WTC11 (cell line): ENCODE data around the gene KCTD2. TPM values are rescaled to one million over a fixed set of nuclear protein-coding genes. Genes with fewer than 3 reads are reported as not detected.

ENCODE experiments used
- ATAC-seq: fragments of 200-7000 bp; cut with Tn5 transposase; 2 replicates; pipeline ENCODE4 v1.10.0; 2021; ENCODE audit warnings: mild to moderate bottlenecking, moderate library complexity
- CTCF ChIA-PET: fragments of 300-600 bp; sonication (Branson Sonifier 250); formaldehyde crosslinking; loops from one replicate; lab custom pipeline; 2021; ENCODE audit warnings: antibody characterized with exemption; lab: Charles Lee
- POLR2A ChIA-PET: fragments of 350-600 bp; sonication (Branson Sonifier 250); formaldehyde crosslinking; loops from one replicate; lab custom pipeline; 2021; ENCODE audit warnings: antibody characterized with exemption; lab: Charles Lee
- DNase-seq: peaks from one replicate; pipeline ENCODE4 v3.0.0; 2021; ENCODE audit warnings: low spot score
- H3K27ac Mint-ChIP-seq: 2 replicates; pipeline ENCODE4 v1.8.0; 2021; ENCODE audit warnings: mixed read lengths
- H3K27me3 Mint-ChIP-seq: 2 replicates; pipeline ENCODE4 v1.8.0; 2021; ENCODE audit warnings: low read depth, mild to moderate bottlenecking, moderate library complexity, mixed read lengths
- H3K36me3 Mint-ChIP-seq: 2 replicates; pipeline ENCODE4 v1.8.0; 2021; ENCODE audit warnings: mixed read lengths
- H3K4me1 Mint-ChIP-seq: 2 replicates; pipeline ENCODE4 v1.8.0; 2022; ENCODE audit warnings: mixed read lengths
- H3K4me3 Mint-ChIP-seq: 2 replicates; pipeline ENCODE4 v1.8.0; 2021; ENCODE audit warnings: mild to moderate bottlenecking, moderate library complexity, mixed read lengths
- H3K9me3 Mint-ChIP-seq: 2 replicates; pipeline ENCODE4 v1.8.0; 2021; ENCODE audit warnings: mixed read lengths
- CREB1 ChIP-seq: sonication (generic); formaldehyde crosslinking; IDR thresholded peaks from 2 replicates; pipeline ENCODE4 v1.8.0; 2023; ENCODE audit warnings: mild to moderate bottlenecking, missing genetic modification reagents
- E2F5 ChIP-seq: sonication (generic); formaldehyde crosslinking; IDR thresholded peaks from 2 replicates; pipeline ENCODE4 v1.8.1; 2022; ENCODE audit warnings: mild to moderate bottlenecking, moderate library complexity, missing genetic modification reagents
- FOXJ3 ChIP-seq: sonication (generic); formaldehyde crosslinking; IDR thresholded peaks from 2 replicates; pipeline ENCODE4 v1.9.0; 2021; ENCODE audit warnings: missing genetic modification reagents, mild to moderate bottlenecking, borderline replicate concordance
- NR1H2 ChIP-seq: sonication (generic); formaldehyde crosslinking; IDR thresholded peaks from 2 replicates; pipeline ENCODE4 v1.9.0; 2021; ENCODE audit warnings: mild to moderate bottlenecking, moderate library complexity, missing genetic modification reagents
- NR2C2 ChIP-seq: sonication (generic); formaldehyde crosslinking; IDR thresholded peaks from 2 replicates; pipeline ENCODE4 v1.8.0; 2022; ENCODE audit warnings: mild to moderate bottlenecking, missing genetic modification reagents
- OVOL2 ChIP-seq: fragments of 250-450 bp; sonication (Bioruptor Pico); IDR thresholded peaks from 2 replicates; pipeline ENCODE4 v1.9.0; 2021; ENCODE audit warnings: mild to moderate bottlenecking, borderline replicate concordance
- PRDM15 ChIP-seq: sonication (generic); formaldehyde crosslinking; IDR thresholded peaks from 2 replicates; pipeline ENCODE4 v1.8.0; 2022; ENCODE audit warnings: missing genetic modification reagents
- PRRX2 ChIP-seq: fragments of 250-450 bp; sonication (Bioruptor Pico); IDR thresholded peaks from 2 replicates; pipeline ENCODE4 v1.8.0; 2021; ENCODE audit warnings: mild to moderate bottlenecking
- SMAD3 ChIP-seq: sonication (generic); formaldehyde crosslinking; IDR thresholded peaks from 2 replicates; pipeline ENCODE4 v1.8.0; 2022; ENCODE audit warnings: missing genetic modification reagents, mild to moderate bottlenecking, borderline replicate concordance
- SOX15 ChIP-seq: fragments of 250-450 bp; sonication (Bioruptor Pico); IDR thresholded peaks from 2 replicates; pipeline ENCODE4 v1.9.0; 2021; ENCODE audit warnings: mild to moderate bottlenecking
- TEAD4 ChIP-seq: sonication (generic); formaldehyde crosslinking; IDR thresholded peaks from 2 replicates; pipeline ENCODE4 v1.8.0; 2022; ENCODE audit warnings: mild to moderate bottlenecking, missing genetic modification reagents
- TP53 ChIP-seq: sonication (generic); formaldehyde crosslinking; IDR thresholded peaks from 2 replicates; pipeline ENCODE4 v1.8.1; 2023; ENCODE audit warnings: mild to moderate bottlenecking, missing genetic modification reagents
- ZNF263 ChIP-seq: sonication (generic); formaldehyde crosslinking; IDR thresholded peaks from 2 replicates; pipeline ENCODE4 v1.8.1; 2022; ENCODE audit warnings: low read depth, mild to moderate bottlenecking, moderate library complexity, missing genetic modification reagents
- ZNF317 ChIP-seq: sonication (generic); formaldehyde crosslinking; IDR thresholded peaks from 2 replicates; pipeline ENCODE4 v1.8.1; 2023; ENCODE audit warnings: low read depth, mild to moderate bottlenecking, moderate library complexity, missing genetic modification reagents, borderline replicate concordance
- ZNF671 ChIP-seq: fragments of 250-450 bp; sonication (Bioruptor Pico); IDR thresholded peaks from 2 replicates; pipeline ENCODE4 v1.8.0; 2021; ENCODE audit warnings: mild to moderate bottlenecking
- total RNA-seq: library from RNA; stranded (reverse); gene quantifications from 3 replicates; pipeline ENCODE4 v1.2.3, GENCODE V29; 2021
- TF ChIP-seq, protein P1 (sequence below): sonication (generic); formaldehyde crosslinking; IDR thresholded peaks from 2 replicates; pipeline ENCODE4 v1.8.0; 2022; ENCODE audit warnings: mild to moderate bottlenecking, missing genetic modification reagents
- TF ChIP-seq, protein P2 (sequence below): sonication (generic); formaldehyde crosslinking; IDR thresholded peaks from 2 replicates; pipeline ENCODE4 v1.8.1; 2022; ENCODE audit warnings: mild to moderate bottlenecking, missing genetic modification reagents, moderate library complexity, borderline replicate concordance
- TF ChIP-seq, protein P3 (sequence below): sonication (generic); formaldehyde crosslinking; IDR thresholded peaks from 2 replicates; pipeline ENCODE4 v1.8.1; 2022; ENCODE audit warnings: low read depth, missing genetic modification reagents, borderline replicate concordance
- TF ChIP-seq, protein P4 (sequence below): sonication (generic); formaldehyde crosslinking; IDR thresholded peaks from 2 replicates; pipeline ENCODE4 v1.8.0; 2023; ENCODE audit warnings: missing genetic modification reagents, mild to moderate bottlenecking, borderline replicate concordance
- TF ChIP-seq, protein P5 (sequence below): sonication (generic); formaldehyde crosslinking; conservative IDR thresholded peaks from 2 replicates; pipeline ENCODE4 v1.8.1; 2023; ENCODE audit warnings: mild to moderate bottlenecking, low read depth, missing genetic modification reagents, moderate library complexity
- TF ChIP-seq, protein P6 (sequence below): sonication (generic); formaldehyde crosslinking; conservative IDR thresholded peaks from 2 replicates; pipeline ENCODE4 v1.8.1; 2022; ENCODE audit warnings: mild to moderate bottlenecking, missing genetic modification reagents

KCTD2 gene
- total RNA-seq, 1 experiment from 2014 or later: 31.3 TPM

- TF ChIP-seq TP53 (CRISPR knock-in tag): no peak
- TF ChIP-seq ZNF671 (CRISPR knock-in tag): no peak
- TF ChIP-seq, protein P1, sequence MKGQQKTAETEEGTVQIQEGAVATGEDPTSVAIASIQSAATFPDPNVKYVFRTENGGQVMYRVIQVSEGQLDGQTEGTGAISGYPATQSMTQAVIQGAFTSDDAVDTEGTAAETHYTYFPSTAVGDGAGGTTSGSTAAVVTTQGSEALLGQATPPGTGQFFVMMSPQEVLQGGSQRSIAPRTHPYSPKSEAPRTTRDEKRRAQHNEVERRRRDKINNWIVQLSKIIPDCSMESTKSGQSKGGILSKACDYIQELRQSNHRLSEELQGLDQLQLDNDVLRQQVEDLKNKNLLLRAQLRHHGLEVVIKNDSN: no peak
- no peak for TF ChIP-seq PRRX2 (CRISPR knock-in tag)
- TF ChIP-seq ZNF317 (CRISPR knock-in tag): no peak
- TF ChIP-seq ZNF263: no peak
- TF ChIP-seq PRDM15 (CRISPR knock-in tag): no peak
- TF ChIP-seq, protein P2, sequence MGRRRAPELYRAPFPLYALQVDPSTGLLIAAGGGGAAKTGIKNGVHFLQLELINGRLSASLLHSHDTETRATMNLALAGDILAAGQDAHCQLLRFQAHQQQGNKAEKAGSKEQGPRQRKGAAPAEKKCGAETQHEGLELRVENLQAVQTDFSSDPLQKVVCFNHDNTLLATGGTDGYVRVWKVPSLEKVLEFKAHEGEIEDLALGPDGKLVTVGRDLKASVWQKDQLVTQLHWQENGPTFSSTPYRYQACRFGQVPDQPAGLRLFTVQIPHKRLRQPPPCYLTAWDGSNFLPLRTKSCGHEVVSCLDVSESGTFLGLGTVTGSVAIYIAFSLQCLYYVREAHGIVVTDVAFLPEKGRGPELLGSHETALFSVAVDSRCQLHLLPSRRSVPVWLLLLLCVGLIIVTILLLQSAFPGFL (CRISPR knock-in tag): no peak
Measured at GRCh38 chr17:75063626-75064025, 16.6 kb downstream of the KCTD2 start (continued).

DNA sequence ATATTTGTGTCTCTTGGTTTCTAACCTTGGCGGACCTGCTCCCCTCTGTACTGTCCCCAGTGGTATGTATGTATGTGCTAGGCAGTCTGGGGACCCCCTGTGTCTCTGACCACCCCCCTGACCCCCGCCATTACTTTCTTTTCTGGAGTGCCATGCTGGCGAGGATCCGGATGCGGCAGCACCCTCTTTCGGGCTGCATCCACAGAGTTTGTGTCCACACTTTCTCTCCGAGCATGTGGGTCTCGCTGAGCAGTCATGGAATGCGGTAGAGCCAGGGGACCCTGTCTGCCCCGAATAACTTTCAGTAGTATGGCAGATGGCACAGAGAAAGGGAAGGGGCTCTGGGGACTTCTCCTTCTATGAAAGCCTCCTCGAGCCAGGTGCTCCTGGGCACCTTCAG is 17.0 kb downstream of the KCTD2 start:
- H3K36me3 Mint-ChIP-seq: peaks cover 52% of the 10 kb centered on the region
- TF ChIP-seq CREB1 (CRISPR knock-in tag): no peak
- TF ChIP-seq, protein P3, sequence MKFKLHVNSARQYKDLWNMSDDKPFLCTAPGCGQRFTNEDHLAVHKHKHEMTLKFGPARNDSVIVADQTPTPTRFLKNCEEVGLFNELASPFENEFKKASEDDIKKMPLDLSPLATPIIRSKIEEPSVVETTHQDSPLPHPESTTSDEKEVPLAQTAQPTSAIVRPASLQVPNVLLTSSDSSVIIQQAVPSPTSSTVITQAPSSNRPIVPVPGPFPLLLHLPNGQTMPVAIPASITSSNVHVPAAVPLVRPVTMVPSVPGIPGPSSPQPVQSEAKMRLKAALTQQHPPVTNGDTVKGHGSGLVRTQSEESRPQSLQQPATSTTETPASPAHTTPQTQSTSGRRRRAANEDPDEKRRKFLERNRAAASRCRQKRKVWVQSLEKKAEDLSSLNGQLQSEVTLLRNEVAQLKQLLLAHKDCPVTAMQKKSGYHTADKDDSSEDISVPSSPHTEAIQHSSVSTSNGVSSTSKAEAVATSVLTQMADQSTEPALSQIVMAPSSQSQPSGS (CRISPR knock-in tag): no peak
- TF ChIP-seq SMAD3: no peak
- no peak for TF ChIP-seq E2F5 (CRISPR knock-in tag)
- no peak for TF ChIP-seq TEAD4
- TF ChIP-seq NR2C2: no peak
- TF ChIP-seq, protein P4, sequence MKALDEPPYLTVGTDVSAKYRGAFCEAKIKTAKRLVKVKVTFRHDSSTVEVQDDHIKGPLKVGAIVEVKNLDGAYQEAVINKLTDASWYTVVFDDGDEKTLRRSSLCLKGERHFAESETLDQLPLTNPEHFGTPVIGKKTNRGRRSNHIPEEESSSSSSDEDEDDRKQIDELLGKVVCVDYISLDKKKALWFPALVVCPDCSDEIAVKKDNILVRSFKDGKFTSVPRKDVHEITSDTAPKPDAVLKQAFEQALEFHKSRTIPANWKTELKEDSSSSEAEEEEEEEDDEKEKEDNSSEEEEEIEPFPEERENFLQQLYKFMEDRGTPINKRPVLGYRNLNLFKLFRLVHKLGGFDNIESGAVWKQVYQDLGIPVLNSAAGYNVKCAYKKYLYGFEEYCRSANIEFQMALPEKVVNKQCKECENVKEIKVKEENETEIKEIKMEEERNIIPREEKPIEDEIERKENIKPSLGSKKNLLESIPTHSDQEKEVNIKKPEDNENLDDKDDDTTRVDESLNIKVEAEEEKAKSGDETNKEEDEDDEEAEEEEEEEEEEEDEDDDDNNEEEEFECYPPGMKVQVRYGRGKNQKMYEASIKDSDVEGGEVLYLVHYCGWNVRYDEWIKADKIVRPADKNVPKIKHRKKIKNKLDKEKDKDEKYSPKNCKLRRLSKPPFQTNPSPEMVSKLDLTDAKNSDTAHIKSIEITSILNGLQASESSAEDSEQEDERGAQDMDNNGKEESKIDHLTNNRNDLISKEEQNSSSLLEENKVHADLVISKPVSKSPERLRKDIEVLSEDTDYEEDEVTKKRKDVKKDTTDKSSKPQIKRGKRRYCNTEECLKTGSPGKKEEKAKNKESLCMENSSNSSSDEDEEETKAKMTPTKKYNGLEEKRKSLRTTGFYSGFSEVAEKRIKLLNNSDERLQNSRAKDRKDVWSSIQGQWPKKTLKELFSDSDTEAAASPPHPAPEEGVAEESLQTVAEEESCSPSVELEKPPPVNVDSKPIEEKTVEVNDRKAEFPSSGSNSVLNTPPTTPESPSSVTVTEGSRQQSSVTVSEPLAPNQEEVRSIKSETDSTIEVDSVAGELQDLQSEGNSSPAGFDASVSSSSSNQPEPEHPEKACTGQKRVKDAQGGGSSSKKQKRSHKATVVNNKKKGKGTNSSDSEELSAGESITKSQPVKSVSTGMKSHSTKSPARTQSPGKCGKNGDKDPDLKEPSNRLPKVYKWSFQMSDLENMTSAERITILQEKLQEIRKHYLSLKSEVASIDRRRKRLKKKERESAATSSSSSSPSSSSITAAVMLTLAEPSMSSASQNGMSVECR (CRISPR knock-in tag): no peak
- no peak for TF ChIP-seq FOXJ3 (CRISPR knock-in tag)
- TF ChIP-seq, protein P5, sequence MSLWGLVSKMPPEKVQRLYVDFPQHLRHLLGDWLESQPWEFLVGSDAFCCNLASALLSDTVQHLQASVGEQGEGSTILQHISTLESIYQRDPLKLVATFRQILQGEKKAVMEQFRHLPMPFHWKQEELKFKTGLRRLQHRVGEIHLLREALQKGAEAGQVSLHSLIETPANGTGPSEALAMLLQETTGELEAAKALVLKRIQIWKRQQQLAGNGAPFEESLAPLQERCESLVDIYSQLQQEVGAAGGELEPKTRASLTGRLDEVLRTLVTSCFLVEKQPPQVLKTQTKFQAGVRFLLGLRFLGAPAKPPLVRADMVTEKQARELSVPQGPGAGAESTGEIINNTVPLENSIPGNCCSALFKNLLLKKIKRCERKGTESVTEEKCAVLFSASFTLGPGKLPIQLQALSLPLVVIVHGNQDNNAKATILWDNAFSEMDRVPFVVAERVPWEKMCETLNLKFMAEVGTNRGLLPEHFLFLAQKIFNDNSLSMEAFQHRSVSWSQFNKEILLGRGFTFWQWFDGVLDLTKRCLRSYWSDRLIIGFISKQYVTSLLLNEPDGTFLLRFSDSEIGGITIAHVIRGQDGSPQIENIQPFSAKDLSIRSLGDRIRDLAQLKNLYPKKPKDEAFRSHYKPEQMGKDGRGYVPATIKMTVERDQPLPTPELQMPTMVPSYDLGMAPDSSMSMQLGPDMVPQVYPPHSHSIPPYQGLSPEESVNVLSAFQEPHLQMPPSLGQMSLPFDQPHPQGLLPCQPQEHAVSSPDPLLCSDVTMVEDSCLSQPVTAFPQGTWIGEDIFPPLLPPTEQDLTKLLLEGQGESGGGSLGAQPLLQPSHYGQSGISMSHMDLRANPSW (CRISPR knock-in tag): no peak
- no peak for TF ChIP-seq TP53 (CRISPR knock-in tag)
- TF ChIP-seq NR1H2 (CRISPR knock-in tag): no peak
- TF ChIP-seq SOX15: no peak
- TF ChIP-seq, protein P6, sequence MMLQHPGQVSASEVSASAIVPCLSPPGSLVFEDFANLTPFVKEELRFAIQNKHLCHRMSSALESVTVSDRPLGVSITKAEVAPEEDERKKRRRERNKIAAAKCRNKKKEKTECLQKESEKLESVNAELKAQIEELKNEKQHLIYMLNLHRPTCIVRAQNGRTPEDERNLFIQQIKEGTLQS: no peak
- no peak for TF ChIP-seq OVOL2 (CRISPR knock-in tag)

More for the DNA sequence above, 17.0 kb downstream of the KCTD2 start:
- ATAC-seq (no peak), DNase-seq (no peak)
- H3K27ac Mint-ChIP-seq: no peak overlapping the region
- ChIA-PET POLR2A (no interaction called here), CTCF (interaction anchor here (1.0 to 3.3 kb wide), 7 partner anchors 10 to 67 kb away, joined by 6 to 18 read pairs (median 11); partner anchors contain the start of genes KCTD2 and NT5C)
- no peaks in the 10 kb centered on the region for H3K27me3 Mint-ChIP-seq
- H3K9me3 Mint-ChIP-seq: no peaks in the 10 kb centered on the region
- no peak overlapping the region for H3K4me3 Mint-ChIP-seq
- no peaks in the 10 kb centered on the region for H3K4me1 Mint-ChIP-seq
